Stimulated activated CD4-positive, alpha-beta T cell treated with anti-CD3 and anti-CD28 coated beads, TNF-alpha, amount 100 ng/mL, for 24 hours (primary cell): ENCODE data around the gene NFATC1.
A peak's percentile ranks its signal among the peaks of the same experiment; 100 is the strongest.
"Not testable (repeated sequence)": the region's sequence is repeated elsewhere in the genome, so short reads cannot be mapped to it uniquely, and the experiment has no call there.

ENCODE experiments used
- DNase-seq, 3 experiments: peaks; one replicate each; pipeline ENCODE4 v3.0.0-alpha.2; 2020; ENCODE audit warnings: low read depth in 3 of 3

Gene NFATC1

GRCh38 chr18:79375441-79376154 lies 20.1 kb upstream of the NFATC1 start:
- no peak for DNase-seq

- not testable (repeated sequence) for DNase-seq
Observed at GRCh38 chr18:79376661-79377060, 19.1 kb upstream of the NFATC1 start.

GRCh38 chr18:79377187-79377891 lies 18.4 kb upstream of the NFATC1 start:
- DNase-seq: no peak

- DNase-seq: peak; percentile 68 to 81 (median 68)
Observed at GRCh38 chr18:79378536-79379250, 17.0 kb upstream of the NFATC1 start.

- no peak for DNase-seq
Observed at GRCh38 chr18:79379251-79379905, 16.4 kb upstream of the NFATC1 start.

- DNase-seq: no peak
Observed at GRCh38 chr18:79379931-79380815, 15.6 kb upstream of the NFATC1 start.

- DNase-seq: peak in 2 of 3 experiments; percentile 61 to 74
Observed at GRCh38 chr18:79380816-79381806, 14.6 kb upstream of the NFATC1 start.

- DNase-seq: no peak
Observed at GRCh38 chr18:79381811-79382311, 13.9 kb upstream of the NFATC1 start.

- DNase-seq: no peak
Observed at GRCh38 chr18:79382681-79383387, 12.9 kb upstream of the NFATC1 start.

GRCh38 chr18:79383388-79384056 lies 12.2 kb upstream of the NFATC1 start:
- DNase-seq: no peak

- DNase-seq: no peak
Observed at GRCh38 chr18:79384151-79384807, 11.5 kb upstream of the NFATC1 start.

GRCh38 chr18:79384834-79385233 lies 10.9 kb upstream of the NFATC1 start:
- no peak for DNase-seq

- DNase-seq: no peak
Observed at GRCh38 chr18:79385326-79385707, 10.4 kb upstream of the NFATC1 start.

GRCh38 chr18:79385708-79386341 lies 9.9 kb upstream of the NFATC1 start:
- DNase-seq: no peak

GRCh38 chr18:79386547-79386946 lies 9.2 kb upstream of the NFATC1 start:
- DNase-seq: no peak

GRCh38 chr18:79387214-79387613 lies 8.5 kb upstream of the NFATC1 start:
- DNase-seq: no peak

- DNase-seq: no peak
Observed at GRCh38 chr18:79387615-79388014, 8.1 kb upstream of the NFATC1 start.
